BJ (cell line): ENCODE measurements around the gene FCER1G. TPM values are rescaled to one million over a fixed set of nuclear protein-coding genes. Genes with fewer than 3 reads are reported as not detected.
A peak's percentile ranks its signal among the peaks of the same experiment; 100 is the strongest.

Experiments used
- CTCF ChIA-PET: fragments of 350-600 bp; formaldehyde crosslinking; extraction: SDS; loops from one replicate; lab custom pipeline; 2021; ENCODE audit warnings: antibody characterized with exemption, inconsistent platforms; lab: Yijun Ruan, JAX
- POLR2A ChIA-PET: fragments of 300-600 bp; sonication (Branson Sonifier 250); formaldehyde crosslinking; extraction: SDS; loops from one replicate; lab custom pipeline; 2021; ENCODE audit warnings: antibody characterized with exemption; lab: Charles Lee
- DNase-seq: peaks from one replicate; pipeline ENCODE4 v3.0.0-alpha.2; 2011; ENCODE audit warnings: low read depth
- H3K27me3 ChIP-seq: 2 replicates; pipeline ENCODE4 v1.6.0; 2011; ENCODE audit warnings: low read length; ENCODE audit not compliant: control insufficient read depth, insufficient read depth
- H3K36me3 ChIP-seq: 2 replicates; pipeline ENCODE4 v1.5.1; 2011; ENCODE audit warnings: low read length; ENCODE audit not compliant: control insufficient read depth, insufficient read depth
- H3K4me3 ChIP-seq: 2 replicates; pipeline ENCODE4 v1.5.1; 2011; ENCODE audit warnings: low read depth, mild to moderate bottlenecking, control low read depth, low read length
- polyA plus RNA-seq: library from polyadenylated mRNA; depleted of rRNA; stranded (reverse); fragments of >200 nt; gene quantifications from 2 replicates; pipeline ENCODE4 v1.2.3, GENCODE V29; 2011
- TF ChIP-seq, protein P1 (sequence below): IDR thresholded peaks from 2 replicates; pipeline ENCODE4 v1.5.1; 2011; ENCODE audit warnings: low read depth, mild to moderate bottlenecking, control low read depth, inconsistent platforms, low read length, moderate library complexity; ENCODE audit not compliant: insufficient read depth

FCER1G gene
- polyA plus RNA-seq, 1 experiment: 0.38 TPM

DNA sequence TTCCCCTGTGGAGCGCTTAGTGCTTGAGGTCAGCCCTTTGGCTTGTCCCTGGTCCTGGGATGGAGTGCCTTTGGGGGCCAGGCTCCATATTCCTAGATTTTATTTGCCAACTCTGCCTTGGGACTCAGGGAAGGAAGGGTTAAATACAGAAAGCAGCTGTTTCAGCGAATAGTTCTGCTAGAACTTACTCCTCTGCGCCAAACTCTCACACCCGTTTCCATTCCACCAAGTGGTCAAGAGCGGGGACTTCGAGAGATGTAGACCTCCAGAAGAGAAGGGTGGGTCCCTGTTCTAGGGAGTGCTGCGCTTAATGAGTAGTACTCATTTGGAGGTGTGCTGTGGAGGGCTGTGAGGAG is 10.1 kb downstream of the FCER1G start:
- POLR2A ChIA-PET: interaction anchor here (0.6 kb wide), 4 partner anchors 25 to 126 kb away, joined by 3 to 12 read pairs (median 6); no protein-coding TSS in a partner anchor
- TF ChIP-seq, protein P1, sequence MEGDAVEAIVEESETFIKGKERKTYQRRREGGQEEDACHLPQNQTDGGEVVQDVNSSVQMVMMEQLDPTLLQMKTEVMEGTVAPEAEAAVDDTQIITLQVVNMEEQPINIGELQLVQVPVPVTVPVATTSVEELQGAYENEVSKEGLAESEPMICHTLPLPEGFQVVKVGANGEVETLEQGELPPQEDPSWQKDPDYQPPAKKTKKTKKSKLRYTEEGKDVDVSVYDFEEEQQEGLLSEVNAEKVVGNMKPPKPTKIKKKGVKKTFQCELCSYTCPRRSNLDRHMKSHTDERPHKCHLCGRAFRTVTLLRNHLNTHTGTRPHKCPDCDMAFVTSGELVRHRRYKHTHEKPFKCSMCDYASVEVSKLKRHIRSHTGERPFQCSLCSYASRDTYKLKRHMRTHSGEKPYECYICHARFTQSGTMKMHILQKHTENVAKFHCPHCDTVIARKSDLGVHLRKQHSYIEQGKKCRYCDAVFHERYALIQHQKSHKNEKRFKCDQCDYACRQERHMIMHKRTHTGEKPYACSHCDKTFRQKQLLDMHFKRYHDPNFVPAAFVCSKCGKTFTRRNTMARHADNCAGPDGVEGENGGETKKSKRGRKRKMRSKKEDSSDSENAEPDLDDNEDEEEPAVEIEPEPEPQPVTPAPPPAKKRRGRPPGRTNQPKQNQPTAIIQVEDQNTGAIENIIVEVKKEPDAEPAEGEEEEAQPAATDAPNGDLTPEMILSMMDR: no peak

DNA sequence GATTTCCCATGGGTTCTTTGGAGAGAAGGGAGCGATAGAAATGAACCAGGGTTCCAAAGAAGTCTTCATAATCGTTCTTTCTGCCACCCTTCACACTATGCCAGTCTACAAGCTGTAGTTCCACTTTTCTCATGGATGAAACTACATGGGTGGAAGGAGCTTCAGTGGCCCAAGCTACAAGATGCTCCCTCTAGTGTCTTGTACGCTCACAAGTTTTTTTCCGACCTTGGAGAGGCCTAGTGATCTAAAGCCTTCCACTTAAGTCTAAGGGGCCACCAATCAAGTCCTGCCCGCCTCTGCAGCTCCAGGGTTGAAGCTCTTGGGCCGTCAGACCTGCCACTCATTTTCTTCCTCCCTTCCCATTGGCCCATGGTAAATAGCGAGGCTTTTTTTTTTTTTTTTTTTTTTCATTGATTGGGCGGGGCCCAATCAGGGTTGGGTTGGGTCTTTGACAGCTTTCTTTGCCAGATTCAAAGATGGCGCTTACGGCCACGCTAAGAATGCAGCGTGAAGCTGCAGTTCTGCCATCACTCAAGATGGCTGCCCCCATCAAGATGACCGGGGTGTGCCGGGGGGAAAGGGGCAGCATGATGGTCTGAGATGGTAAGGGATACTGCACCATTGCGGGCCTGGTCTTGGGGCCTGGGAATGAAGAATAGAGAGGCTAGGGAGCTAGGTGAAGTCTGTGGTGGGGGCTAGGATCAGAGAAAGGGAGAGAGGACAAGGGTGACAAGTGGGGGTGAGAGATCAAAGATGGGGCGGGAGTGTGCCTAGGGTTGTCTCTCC is 10.6 kb downstream of the FCER1G start, which contains the start of gene TOMM40L:
TSS of gene TOMM40L (plus strand) at position 527 of the 786 bp plus-strand sequence. CDS start 430 bp downstream, outside the sequence.
- CTCF ChIA-PET: interaction anchor here (0.5 to 10.0 kb wide), 27 partner anchors 9 to 211 kb away, joined by 3 to 159 read pairs (median 7); partner anchors contain the start of genes ADAMTS4, FCER1G, NDUFS2 and NR1I3

More for the DNA sequence above, 10.1 kb downstream of the FCER1G start:
- CTCF ChIA-PET: interaction anchor here (0.7 to 10.0 kb wide), 19 partner anchors 8 to 165 kb away, joined by 3 to 159 read pairs (median 16); partner anchors contain the start of genes ADAMTS4, FCER1G, NDUFS2 and NR1I3
- no peak overlapping the region for H3K4me3 ChIP-seq
- H3K27me3 ChIP-seq: no peaks in the 10 kb centered on the region
- H3K36me3 ChIP-seq: peaks cover 6% of the 10 kb centered on the region
- DNase-seq: no peak

DNA sequence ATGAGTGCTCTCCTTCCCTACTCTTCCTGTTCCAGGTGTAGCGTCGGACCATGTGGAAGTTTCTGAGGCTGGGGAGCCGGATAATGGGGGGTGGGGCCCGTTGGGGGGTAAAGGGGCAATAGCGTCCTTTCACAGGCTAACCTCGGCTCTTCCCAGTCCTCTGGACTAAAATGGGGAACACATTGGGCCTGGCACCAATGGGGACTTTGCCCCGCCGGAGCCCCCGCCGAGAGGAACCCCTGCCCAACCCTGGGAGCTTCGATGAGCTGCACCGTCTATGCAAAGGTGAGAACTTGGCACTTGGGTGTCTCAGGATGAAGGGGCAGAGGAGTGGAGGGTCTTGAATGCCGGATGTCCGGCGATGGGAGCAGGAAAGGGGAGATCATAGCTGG is 11.2 kb downstream of the FCER1G start:
- POLR2A ChIA-PET: interaction anchor here (0.8 kb wide), 1 partner anchor 79 kb away, joined by 3 read pairs; no protein-coding TSS in a partner anchor
- Histone ChIP-seq H3K4me3 (peak overlapping the region; percentile 63), H3K36me3 (peaks cover 6% of the 10 kb centered on the region), H3K27me3 (no peaks in the 10 kb centered on the region)
- TF ChIP-seq, protein P1: no peak
- CTCF ChIA-PET: interaction anchor here (0.5 to 10.0 kb wide), 31 partner anchors 9 to 211 kb away, joined by 3 to 159 read pairs (median 5); partner anchors contain the start of genes FCER1G, NDUFS2, NR1I3 and PPOX
- DNase-seq: no peak

More for the DNA sequence above, 10.6 kb downstream of the FCER1G start, which contains the start of gene TOMM40L:
- Histone ChIP-seq H3K36me3 (peaks cover 6% of the 10 kb centered on the region), H3K4me3 (peak within 1 kb of the TSS; percentile 63), H3K27me3 (no peaks in the 10 kb centered on the region)
- DNase-seq: peak; percentile 99
- TF ChIP-seq, protein P1: peak; percentile 76
- POLR2A ChIA-PET: interaction anchor here (0.6 to 0.8 kb wide), 5 partner anchors 24 to 126 kb away, joined by 3 to 12 read pairs (median 4); no protein-coding TSS in a partner anchor

DNA sequence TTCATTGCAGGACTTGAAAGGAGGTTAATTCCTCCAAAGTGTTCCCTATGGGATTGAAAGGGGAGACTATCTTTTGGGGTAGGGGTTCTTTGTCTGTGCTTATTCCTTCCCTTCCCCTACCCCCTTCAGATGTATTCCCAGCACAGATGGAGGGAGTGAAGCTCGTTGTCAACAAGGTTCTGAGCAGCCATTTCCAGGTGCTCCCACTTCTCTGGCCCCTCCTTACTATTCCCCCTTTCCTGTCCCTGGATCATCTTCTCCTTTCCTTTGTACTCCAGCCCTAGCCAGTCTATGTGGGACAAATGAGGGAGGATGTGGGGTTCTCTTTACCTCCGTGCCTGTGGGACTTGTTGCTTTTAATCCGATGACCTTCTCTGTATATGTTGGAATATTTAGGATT is 11.7 kb downstream of the FCER1G start:
- ChIA-PET CTCF (interaction anchor here (0.7 to 10.0 kb wide), 26 partner anchors 9 to 210 kb away, joined by 3 to 159 read pairs (median 6); partner anchors contain the start of genes FCER1G, NDUFS2, NR1I3 and PPOX), POLR2A (no interaction called here)
- peak overlapping the region; percentile 63 for H3K4me3 ChIP-seq
- peaks cover 6% of the 10 kb centered on the region for H3K36me3 ChIP-seq
- no peaks in the 10 kb centered on the region for H3K27me3 ChIP-seq
- DNase-seq: no peak
- TF ChIP-seq, protein P1: no peak
